ENCODE data around the gene RDH14. TPM values are rescaled to one million over a fixed set of nuclear protein-coding genes. Genes with fewer than 3 reads are reported as not detected.

RDH14 gene
- total RNA-seq: 18.3 and 26.9 TPM in 2 replicates

GRCh38 chr2:18560031-18560796 is at the start of gene RDH14:
Gene RDH14, minus strand, starts transcription at chr2:18560653. Its CDS starts 81 bp downstream, at chr2:18560572.

GRCh38 chr2:18589354-18589753 is 28.9 kb upstream of the RDH14 start, which contains the start of gene NT5C1B:
Gene NT5C1B, minus strand, starts transcription at chr2:18589569. Its CDS starts 101 bp downstream, at chr2:18589468.

Small RNA genes within 50 kb of the gene (small RNA-seq; reads per million reads assigned to genes)
- gene RNU6-1215P: not detected

Other genes with a start within 250 kb of the RDH14 start
- not detected in 2 replicates for gene NT5C1B, start 28.9 kb upstream of the RDH14 start, total RNA-seq